ENCODE results near the gene MSMP. TPM values are rescaled to one million over a fixed set of nuclear protein-coding genes. Genes with fewer than 3 reads are reported as not detected.

MSMP gene
- total and polyA plus RNA-seq, 12 donors, result 0.19 to 0.60 TPM; not detected in 10

GRCh38 chr9:35790025-35790384 is 35.9 kb upstream of the MSMP start:
- WGBS, 2 donors, result 27 to 34% methylated on average over 4 of the region's 4 CpGs
- H3K36me3 ChIP-seq, result no peaks in the 10 kb centered on the region
- H3K4me3 ChIP-seq, result no peak overlapping the region
- TF ChIP-seq CTCF (IDR thresholded peaks at IDR 0.05), result no peak
- ATAC-seq, result no peak
- peaks cover 16 to 43% (median 31%) of the 10 kb centered on the region in 9 donors for H3K4me1 ChIP-seq
- no peak for DNase-seq
- no peaks in the 10 kb centered on the region for H3K9me3 ChIP-seq
- intact Hi-C loops (cut with DNase I), result loop anchor here in 9 of 10 donors (1.0 to 10.0 kb wide), 8 partner anchors 23 to 235 kb away; partner anchors contain the start of genes FAM221B (in 3 of the 9), TMEM8B (in 3 of the 9) and SPAG8 (in 1 of the 9)
- peaks cover 0 to 7% (median 0%) of the 10 kb centered on the region in 7 donors for H3K27me3 ChIP-seq
- H3K27ac ChIP-seq, result no peak overlapping the region

GRCh38 chr9:35789541-35789940 is 35.5 kb upstream of the MSMP start:
- 94 to 97% methylated on average over 2 of the region's 2 CpGs for WGBS, 2 donors
- ATAC-seq, result no peak
- H3K27ac ChIP-seq, result no peak overlapping the region
- no peaks in the 10 kb centered on the region for H3K9me3 ChIP-seq
- no peaks in the 10 kb centered on the region for H3K36me3 ChIP-seq
- no peak for DNase-seq
- H3K4me1 ChIP-seq, result peaks cover 16 to 39% (median 30%) of the 10 kb centered on the region in 9 donors
- intact Hi-C loops (cut with DNase I), result loop anchor here in 2 of 10 donors (2.0 to 10.0 kb wide), 3 partner anchors 33 to 235 kb away; no protein-coding TSS in a partner anchor
- H3K4me3 ChIP-seq, result no peak overlapping the region
- no peak for TF ChIP-seq CTCF (IDR thresholded peaks at IDR 0.05)
- peaks cover 0 to 7% (median 0%) of the 10 kb centered on the region in 7 donors for H3K27me3 ChIP-seq

GRCh38 chr9:35783418-35783817 is 29.3 kb upstream of the MSMP start:
- no peaks in the 10 kb centered on the region for H3K36me3 ChIP-seq
- H3K27me3 ChIP-seq, result no peaks in the 10 kb centered on the region
- no peak for TF ChIP-seq CTCF (IDR thresholded peaks at IDR 0.05)
- H3K27ac ChIP-seq, result no peak overlapping the region
- no peaks in the 10 kb centered on the region for H3K9me3 ChIP-seq
- H3K4me1 ChIP-seq, result no peaks in the 10 kb centered on the region
- intact Hi-C loops (cut with DNase I), result loop anchor here in 1 of 10 donors (10.0 kb wide), 1 partner anchor 241 kb away; no protein-coding TSS in a partner anchor
- ATAC-seq (no peak), DNase-seq (no peak)
- H3K4me3 ChIP-seq, result no peak overlapping the region

- 57 to 78% methylated on average over 2 of the region's 2 CpGs for WGBS, 2 donors
- no peaks in the 10 kb centered on the region for H3K27me3 ChIP-seq
- H3K9me3 ChIP-seq, result no peaks in the 10 kb centered on the region
- no peaks in the 10 kb centered on the region for H3K36me3 ChIP-seq
- intact Hi-C loops (cut with DNase I), result loop anchor here in 1 of 10 donors (10.0 kb wide), 1 partner anchor 244 kb away; no protein-coding TSS in a partner anchor
- DNase-seq (no peak), ATAC-seq (no peak)
- no peak overlapping the region for H3K4me3 ChIP-seq
- no peak overlapping the region for H3K27ac ChIP-seq
- H3K4me1 ChIP-seq, result peaks cover 0 to 1% (median 0%) of the 10 kb centered on the region in 9 donors
- no peak for TF ChIP-seq CTCF (IDR thresholded peaks at IDR 0.05)
Observed at GRCh38 chr9:35781066-35781465, 27.0 kb upstream of the MSMP start.
